Smooth muscle cell (in vitro differentiated cells): Measurements from ENCODE around the gene BRIX1. TPM values are rescaled to one million over a fixed set of nuclear protein-coding genes. Genes with fewer than 3 reads are reported as not detected.
"Not testable (repeated sequence)": the region's sequence is repeated elsewhere in the genome, so short reads cannot be mapped to it uniquely, and the experiment has no call there.

Experiments used
- DNase-seq: peaks from one replicate; lab custom pipeline; 2025; ENCODE audit not compliant: unreplicated experiment; lab: John Stamatoyannopoulos, UW
- H2AFZ ChIP-seq: fragments of 200-600 bp; sonication (generic); 2 replicates; pipeline ENCODE4 v1.6.0; 2016; ENCODE audit warnings: antibody characterized with exemption, low read depth, mild to moderate bottlenecking
- H3F3A ChIP-seq: fragments of 200-600 bp; sonication (generic); 2 replicates; pipeline ENCODE4 v1.6.0; 2017; ENCODE audit warnings: antibody characterized with exemption, low read depth
- H3K27ac ChIP-seq: fragments of 200-600 bp; sonication (generic); 2 replicates; pipeline ENCODE4 v1.5.1; 2016; ENCODE audit warnings: low read depth, mild to moderate bottlenecking
- H3K27me3 ChIP-seq: fragments of 200-600 bp; sonication (generic); 2 replicates; pipeline ENCODE4 v1.6.1; 2016; ENCODE audit warnings: low read depth, mild to moderate bottlenecking
- H3K36me3 ChIP-seq: fragments of 200-600 bp; sonication (generic); 2 replicates; pipeline ENCODE4 v1.5.1; 2016; ENCODE audit warnings: low read depth
- H3K4me1 ChIP-seq: fragments of 200-600 bp; sonication (generic); 2 replicates; pipeline ENCODE4 v1.5.1; 2016; ENCODE audit warnings: low read depth
- H3K4me2 ChIP-seq: fragments of 200-600 bp; sonication (generic); 2 replicates; pipeline ENCODE4 v1.6.0; 2016; ENCODE audit warnings: mild to moderate bottlenecking
- H3K4me3 ChIP-seq: fragments of 200-600 bp; sonication (generic); 2 replicates; pipeline ENCODE4 v1.5.1; 2016; ENCODE audit warnings: mild to moderate bottlenecking
- H3K79me2 ChIP-seq: fragments of 200-600 bp; sonication (generic); 2 replicates; pipeline ENCODE4 v1.6.0; 2016; ENCODE audit warnings: low read depth, mild to moderate bottlenecking
- H3K9ac ChIP-seq: fragments of 200-600 bp; sonication (generic); 2 replicates; pipeline ENCODE4 v1.6.0; 2016; ENCODE audit warnings: low read depth
- H3K9me3 ChIP-seq: fragments of 200-600 bp; sonication (generic); replicated peaks from 2 replicates; pipeline ENCODE4 v1.5.1; 2016; ENCODE audit warnings: low read depth
- H4K20me1 ChIP-seq: fragments of 200-600 bp; sonication (generic); 2 replicates; pipeline ENCODE4 v1.6.0; 2016; ENCODE audit warnings: low read depth
- WGBS: methylation state at CpG from one replicate; pipeline ENCODE4 v1.1.7; 2016; ENCODE audit warnings: low lambda C conversion rate; 5-methylcytosine and 5-hydroxymethylcytosine counted together
- polyA plus RNA-seq: library from polyadenylated mRNA; unstranded; fragments of >200 nt; fragmentation: Nextera tagmentation; extraction: Ambion mirVana; gene quantifications from 2 replicates; pipeline ENCODE4 v1.2.1, GENCODE V29; 2016
- total RNA-seq: library from RNA; depleted of rRNA; stranded (reverse); fragments of >200 nt; gene quantifications from 2 replicates; pipeline ENCODE4 v1.2.3, GENCODE V29; 2014
- TF ChIP-seq, protein P1 (sequence below): fragments of 200-600 bp; sonication (generic); IDR thresholded peaks from 2 replicates; pipeline ENCODE4 v1.5.1; 2017; ENCODE audit warnings: borderline replicate concordance, mild to moderate bottlenecking, antibody characterized with exemption; ENCODE audit not compliant: insufficient read depth, poor library complexity, severe bottlenecking

The BRIX1 gene
- total and polyA plus RNA-seq, 2 experiments from 2014 or later, result 34.8 to 39.6 TPM

DNA sequence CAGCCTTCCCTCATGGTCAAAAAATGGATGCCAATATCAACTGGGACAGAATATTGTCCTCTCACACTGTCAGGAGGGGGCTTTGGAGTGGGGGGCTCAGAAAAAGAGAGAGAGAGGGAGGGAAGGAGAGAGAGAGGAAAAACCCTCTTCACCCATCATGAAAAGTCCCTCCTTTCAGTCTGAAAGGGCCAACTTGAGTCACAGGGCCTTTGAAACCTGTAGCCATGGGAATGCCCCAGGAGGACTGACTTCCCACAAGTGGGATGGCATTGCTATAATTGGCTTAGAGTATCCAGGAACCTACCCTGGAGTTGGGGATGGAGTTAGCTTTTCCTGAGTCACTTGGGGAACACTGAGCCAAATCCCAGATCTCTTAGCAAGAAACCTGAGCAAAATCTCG is 55.0 kb downstream of the BRIX1 start:
- no peak overlapping the region for H2AFZ ChIP-seq
- H3K9me3 ChIP-seq, result no peaks in the 10 kb centered on the region
- TF ChIP-seq, protein P1, sequence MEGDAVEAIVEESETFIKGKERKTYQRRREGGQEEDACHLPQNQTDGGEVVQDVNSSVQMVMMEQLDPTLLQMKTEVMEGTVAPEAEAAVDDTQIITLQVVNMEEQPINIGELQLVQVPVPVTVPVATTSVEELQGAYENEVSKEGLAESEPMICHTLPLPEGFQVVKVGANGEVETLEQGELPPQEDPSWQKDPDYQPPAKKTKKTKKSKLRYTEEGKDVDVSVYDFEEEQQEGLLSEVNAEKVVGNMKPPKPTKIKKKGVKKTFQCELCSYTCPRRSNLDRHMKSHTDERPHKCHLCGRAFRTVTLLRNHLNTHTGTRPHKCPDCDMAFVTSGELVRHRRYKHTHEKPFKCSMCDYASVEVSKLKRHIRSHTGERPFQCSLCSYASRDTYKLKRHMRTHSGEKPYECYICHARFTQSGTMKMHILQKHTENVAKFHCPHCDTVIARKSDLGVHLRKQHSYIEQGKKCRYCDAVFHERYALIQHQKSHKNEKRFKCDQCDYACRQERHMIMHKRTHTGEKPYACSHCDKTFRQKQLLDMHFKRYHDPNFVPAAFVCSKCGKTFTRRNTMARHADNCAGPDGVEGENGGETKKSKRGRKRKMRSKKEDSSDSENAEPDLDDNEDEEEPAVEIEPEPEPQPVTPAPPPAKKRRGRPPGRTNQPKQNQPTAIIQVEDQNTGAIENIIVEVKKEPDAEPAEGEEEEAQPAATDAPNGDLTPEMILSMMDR, result no peak
- no peaks in the 10 kb centered on the region for H3K36me3 ChIP-seq
- no peak overlapping the region for H3K27ac ChIP-seq
- H3K9ac ChIP-seq, result no peak overlapping the region
- no peaks in the 10 kb centered on the region for H3F3A ChIP-seq
- H3K4me3 ChIP-seq, result no peak overlapping the region
- H3K4me1 ChIP-seq, result no peaks in the 10 kb centered on the region
- H3K79me2 ChIP-seq, result no peaks in the 10 kb centered on the region
- no peak overlapping the region for H3K4me2 ChIP-seq
- DNase-seq, result no peak
- H4K20me1 ChIP-seq, result no peaks in the 10 kb centered on the region
- H3K27me3 ChIP-seq, result no peaks in the 10 kb centered on the region
- 85% methylated on average over 1 of the region's 1 CpG for WGBS

DNA sequence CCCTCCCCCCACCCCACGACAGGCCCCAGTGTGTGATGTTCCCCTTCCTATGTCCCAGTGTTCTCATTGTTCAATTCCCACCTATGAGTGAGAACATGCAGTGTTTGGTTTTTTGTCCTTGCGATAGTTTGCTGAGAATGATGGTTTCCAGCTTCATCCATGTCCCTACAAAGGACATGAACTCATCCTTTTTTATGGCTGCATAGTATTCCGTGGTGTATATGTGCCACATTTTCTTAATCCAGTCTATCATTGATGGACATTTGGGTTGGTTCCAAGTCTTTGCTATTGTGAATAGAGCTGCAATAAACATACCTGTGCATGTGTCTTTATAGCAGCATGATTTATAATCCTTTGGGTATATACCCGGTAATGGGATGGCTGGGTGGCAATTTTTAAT is 56.1 kb downstream of the BRIX1 start:
- not testable (repeated sequence) for H3K4me2 ChIP-seq, H3K36me3 ChIP-seq, H3K9me3 ChIP-seq, H3K27ac ChIP-seq, DNase-seq, H2AFZ ChIP-seq, H3K4me1 ChIP-seq, H3K4me3 ChIP-seq, H3K79me2 ChIP-seq, H3F3A ChIP-seq, H4K20me1 ChIP-seq, H3K9ac ChIP-seq, H3K27me3 ChIP-seq
- 100% methylated on average over 3 of the region's 4 CpGs for WGBS

Other genes starting within 250 kb of the BRIX1 start
- gene TTC23L, start 76.5 kb upstream of the BRIX1 start, total RNA-seq, result 0.04 and 1.3 TPM in 2 replicates
- gene TTC23L, start 76.5 kb upstream of the BRIX1 start, polyA plus RNA-seq, result 0.08 and 1.1 TPM in 2 replicates
- gene RAD1, start 207 bp upstream of the BRIX1 start, total RNA-seq, result 14.5 and 33.2 TPM in 2 replicates
- 24.1 and 26.4 TPM in 2 replicates for gene RAD1, start 207 bp upstream of the BRIX1 start, polyA plus RNA-seq
- 24.1 and 27.9 TPM in 2 replicates for gene DNAJC21, start 13.8 kb downstream of the BRIX1 start, total RNA-seq
- gene DNAJC21, start 13.8 kb downstream of the BRIX1 start, polyA plus RNA-seq, result 21.8 and 29.1 TPM in 2 replicates
- gene AGXT2, start 132.2 kb downstream of the BRIX1 start, total RNA-seq, result not detected in 2 replicates
- not detected in 2 replicates for gene AGXT2, start 132.2 kb downstream of the BRIX1 start, polyA plus RNA-seq